Left renal cortex interstitium (tissue), 4 donors: Measurements from ENCODE around the gene ADAMTS17. TPM values are rescaled to one million over a fixed set of nuclear protein-coding genes. Genes with fewer than 3 reads are reported as not detected.

ENCODE experiments used
- DNase-seq, 4 donors: peaks; one replicate each; pipeline ENCODE4 v3.0.0-alpha.2; 2013; ENCODE audit warnings: low read depth in 4 of 4, low spot score in 2 of 4, missing footprints in 1 of 4
- polyA plus RNA-seq, 4 donors: library from polyadenylated mRNA; unstranded; fragments of 120-200 nt; gene quantifications; one replicate each; pipeline ENCODE4 v1.2.1, GENCODE V29; 2013; ENCODE audit not compliant: insufficient read length in 4 of 4

Gene ADAMTS17
- polyA plus RNA-seq, 4 donors = 2.0 to 2.7 (median 2.4) TPM

- DNase-seq = no peak
Measured at GRCh38 chr15:100252779-100253417, 88.9 kb downstream of the ADAMTS17 start.

DNA sequence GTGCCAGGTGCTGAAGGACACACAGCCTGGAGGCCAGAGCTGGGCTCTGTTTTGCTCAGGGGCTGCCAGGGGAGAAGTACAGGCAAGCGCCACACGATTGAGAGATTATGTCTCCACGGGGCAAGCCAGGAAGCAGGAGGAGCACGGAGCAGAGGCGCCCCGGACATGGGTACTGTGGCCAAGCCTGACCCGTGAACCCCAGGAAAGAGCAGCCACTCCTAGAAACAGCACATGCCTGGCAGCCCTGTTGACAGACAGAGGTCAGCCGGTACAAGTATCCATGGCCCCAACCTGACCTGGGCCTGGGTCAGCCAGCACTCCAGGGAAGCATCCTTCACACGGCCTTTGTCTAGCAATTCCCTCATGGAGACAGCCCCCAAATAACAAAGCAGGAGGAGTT, 89.4 kb downstream of the ADAMTS17 start:
- no peak for DNase-seq

DNA sequence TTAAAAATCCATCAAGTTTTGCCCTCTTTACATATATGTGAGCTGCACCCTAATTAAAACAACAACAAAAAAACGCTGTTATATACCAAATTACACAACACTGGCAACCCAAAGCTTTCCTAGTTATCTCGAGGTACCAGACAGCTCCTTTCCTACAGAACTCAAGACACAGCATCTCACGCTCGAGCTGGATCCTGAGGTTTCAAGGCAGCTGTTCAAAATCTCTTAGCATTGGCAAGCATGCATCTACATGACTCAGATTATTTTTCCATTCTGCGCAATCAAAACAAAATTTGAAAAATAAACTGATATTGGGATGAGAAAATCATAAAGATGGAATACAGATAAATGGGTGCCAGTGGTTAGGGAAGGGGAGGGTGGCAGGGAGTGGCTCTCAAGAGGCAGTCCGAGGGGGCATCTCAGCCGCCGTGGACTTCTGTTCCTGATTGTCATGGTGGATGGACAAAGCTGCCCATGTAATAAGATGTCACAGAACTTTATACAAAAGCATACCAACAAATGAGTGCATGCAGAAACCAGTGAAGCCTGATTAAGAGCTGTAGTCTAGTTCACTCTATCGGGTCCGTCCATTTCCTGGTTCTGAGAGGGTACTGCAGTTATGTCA, 91.5 kb downstream of the ADAMTS17 start:
- DNase-seq = no peak

DNA sequence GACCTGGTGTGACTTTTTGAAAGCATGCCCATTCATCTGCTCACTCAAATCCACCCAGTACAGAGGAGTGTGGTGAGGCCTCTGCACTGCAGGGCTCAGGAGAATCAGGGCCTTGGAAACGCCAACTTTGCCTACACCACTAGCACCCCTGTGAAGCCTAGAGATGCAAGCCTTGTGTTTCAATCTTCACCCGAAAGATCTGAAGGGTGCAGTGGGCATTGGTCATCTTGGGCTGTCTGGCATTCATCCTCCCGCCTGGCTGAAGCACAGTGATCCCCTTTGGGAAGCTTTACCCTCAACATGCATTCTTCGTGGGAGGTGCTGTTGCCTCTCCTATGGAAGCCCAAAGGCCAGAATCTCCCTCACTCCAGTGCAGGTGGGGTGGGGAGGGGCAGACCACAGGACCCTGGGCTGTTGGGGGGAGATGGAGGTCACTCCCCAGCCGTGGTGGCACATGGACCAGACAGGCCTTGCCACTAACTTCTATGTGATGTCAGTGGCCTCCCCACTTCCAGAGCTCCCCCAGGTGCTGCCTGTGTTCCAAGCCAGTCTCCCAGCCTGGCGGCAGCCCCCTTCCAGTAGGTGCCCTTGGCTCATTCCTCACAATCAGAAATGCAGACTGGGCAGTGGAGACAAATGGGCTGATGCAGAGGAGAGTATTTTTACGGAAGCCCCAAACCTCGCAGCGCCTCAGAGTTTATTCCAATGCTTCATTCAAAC, 92.5 kb downstream of the ADAMTS17 start:
- no peak for DNase-seq

DNA sequence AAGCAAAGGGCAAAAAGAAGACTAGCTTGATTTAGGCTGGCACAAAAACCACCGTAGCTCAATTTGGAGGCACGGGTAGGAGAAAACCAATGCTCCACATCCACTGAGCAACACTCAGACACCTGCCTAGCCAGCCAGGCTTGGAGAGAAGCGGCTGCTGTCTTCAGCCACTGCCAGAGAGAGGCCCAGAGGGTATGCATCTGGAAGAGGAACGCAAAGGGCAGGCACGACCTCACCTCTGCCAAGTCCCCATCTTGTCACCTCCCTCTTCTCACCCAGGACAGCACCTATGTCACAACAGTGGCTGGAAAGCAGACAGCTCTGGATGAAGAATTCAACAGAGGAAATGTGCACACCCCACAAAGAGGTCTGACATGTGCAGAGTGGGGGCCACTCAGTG, 93.5 kb downstream of the ADAMTS17 start:
- DNase-seq = no peak

DNA sequence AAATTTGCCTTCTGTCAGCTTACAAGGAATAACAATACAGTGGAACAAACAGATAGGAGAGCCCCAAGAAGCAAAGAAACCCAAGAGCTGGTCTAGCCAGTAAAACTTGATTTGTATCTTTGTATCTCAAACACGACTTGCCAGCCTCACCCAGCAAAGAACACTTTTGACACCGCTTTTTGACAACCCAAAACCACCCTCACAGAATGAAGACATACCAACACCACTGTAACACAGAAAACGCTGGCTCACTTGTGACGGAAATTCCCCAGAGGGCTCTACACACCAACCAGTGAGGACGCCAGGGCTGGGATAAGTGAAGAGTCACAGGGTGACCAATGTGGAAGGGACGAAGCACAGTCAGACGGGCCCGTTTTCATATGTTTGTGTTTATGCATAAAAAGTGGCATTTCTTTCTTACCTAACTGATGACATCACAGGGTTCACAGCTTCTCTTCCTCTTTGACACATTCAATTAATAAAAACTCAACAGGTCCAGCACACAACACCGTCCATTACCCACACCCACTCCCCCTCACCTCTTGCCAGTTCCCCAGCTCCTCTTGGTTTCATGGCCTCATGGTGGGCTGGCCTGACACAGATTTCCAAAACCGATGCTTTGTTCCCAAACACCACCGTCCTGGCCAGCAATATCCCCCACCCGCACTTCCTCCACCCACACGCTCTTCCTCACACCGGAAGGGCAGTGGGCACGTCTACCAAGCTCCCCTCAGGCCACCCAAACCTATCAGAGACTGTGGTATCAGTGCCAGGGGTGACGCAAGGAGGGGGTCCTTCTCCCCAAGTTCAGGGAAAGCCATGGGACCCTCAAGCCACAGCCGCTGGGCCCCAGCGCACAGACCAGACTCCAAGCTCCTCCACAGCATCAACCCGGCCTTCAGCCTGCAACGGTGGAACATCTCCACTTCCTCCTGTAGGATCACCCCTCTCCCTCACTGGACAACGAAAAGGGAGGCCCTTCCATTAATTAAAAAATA, 94.2 kb downstream of the ADAMTS17 start:
- DNase-seq = no peak

DNA sequence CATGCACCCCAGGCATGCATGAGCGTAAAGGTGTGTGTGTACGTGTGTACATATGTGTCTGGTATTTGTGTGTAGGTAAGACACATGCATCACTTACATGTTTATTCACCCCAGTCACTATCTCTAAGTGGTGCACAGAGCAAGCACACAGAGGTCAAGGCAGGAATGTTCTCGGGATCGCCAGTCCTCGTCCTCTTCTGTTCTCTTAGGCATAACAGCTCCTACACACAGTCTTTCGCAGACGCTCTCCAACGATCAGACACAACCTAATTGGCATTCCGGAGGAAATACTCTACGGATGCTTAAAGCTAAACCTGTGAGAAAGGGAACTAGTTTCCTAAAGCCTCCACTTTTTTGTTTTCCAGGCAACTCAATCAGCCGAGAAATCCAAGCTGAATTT, 95.9 kb downstream of the ADAMTS17 start:
- no peak for DNase-seq

DNA sequence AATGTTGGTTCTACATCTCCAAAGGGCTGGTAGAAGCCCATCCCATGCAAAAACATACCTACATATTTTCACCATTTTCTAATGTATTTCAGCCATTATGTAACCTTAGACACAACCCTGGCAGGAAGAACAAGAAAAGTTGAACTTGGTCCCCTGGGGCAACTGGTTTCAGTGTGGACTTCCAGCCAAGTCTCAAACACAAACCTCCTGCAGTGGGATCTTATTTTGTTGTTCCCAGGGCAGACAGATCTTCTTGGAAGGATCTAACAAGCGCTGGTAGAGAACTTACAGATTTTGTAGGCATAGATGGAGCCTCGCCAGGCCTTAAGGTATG, 96.3 kb downstream of the ADAMTS17 start:
- DNase-seq = no peak

- no peak for DNase-seq
Measured at GRCh38 chr15:100244796-100245486, 96.8 kb downstream of the ADAMTS17 start.

- no peak for DNase-seq
Measured at GRCh38 chr15:100242989-100243388, 98.8 kb downstream of the ADAMTS17 start.

GRCh38 chr15:100241572-100242482, 99.9 kb downstream of the ADAMTS17 start:
- no peak for DNase-seq

GRCh38 chr15:100236981-100237720, 104.6 kb downstream of the ADAMTS17 start:
- no peak for DNase-seq

DNA sequence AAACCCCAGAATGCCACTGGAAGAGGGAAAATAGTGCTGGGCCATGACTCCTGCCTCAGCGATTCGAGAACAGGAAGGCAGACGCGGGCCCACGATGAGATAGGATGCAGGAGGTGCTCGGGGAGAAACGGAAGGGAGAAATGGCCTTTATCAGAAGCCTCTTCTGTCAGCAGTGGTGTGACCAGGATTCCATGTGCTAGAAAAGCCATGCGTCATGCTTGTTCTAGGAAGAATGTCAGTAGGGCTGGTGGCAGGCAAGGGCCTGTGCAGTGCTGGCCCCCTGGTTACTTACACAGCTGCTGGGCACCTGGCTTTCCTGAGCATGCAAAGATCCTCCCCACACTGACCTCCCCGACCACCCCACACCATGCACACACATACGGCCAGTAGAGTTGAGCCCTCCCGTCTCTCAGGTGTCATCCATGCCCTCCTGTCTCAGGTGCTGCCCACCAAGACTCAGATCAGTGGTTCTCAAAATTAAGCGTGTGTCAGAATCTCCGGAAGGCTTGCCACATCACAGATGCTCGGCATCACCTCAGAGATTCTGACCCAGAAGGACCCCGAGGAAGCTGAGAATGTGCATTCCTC, 106.7 kb downstream of the ADAMTS17 start:
- no peak for DNase-seq

DNA sequence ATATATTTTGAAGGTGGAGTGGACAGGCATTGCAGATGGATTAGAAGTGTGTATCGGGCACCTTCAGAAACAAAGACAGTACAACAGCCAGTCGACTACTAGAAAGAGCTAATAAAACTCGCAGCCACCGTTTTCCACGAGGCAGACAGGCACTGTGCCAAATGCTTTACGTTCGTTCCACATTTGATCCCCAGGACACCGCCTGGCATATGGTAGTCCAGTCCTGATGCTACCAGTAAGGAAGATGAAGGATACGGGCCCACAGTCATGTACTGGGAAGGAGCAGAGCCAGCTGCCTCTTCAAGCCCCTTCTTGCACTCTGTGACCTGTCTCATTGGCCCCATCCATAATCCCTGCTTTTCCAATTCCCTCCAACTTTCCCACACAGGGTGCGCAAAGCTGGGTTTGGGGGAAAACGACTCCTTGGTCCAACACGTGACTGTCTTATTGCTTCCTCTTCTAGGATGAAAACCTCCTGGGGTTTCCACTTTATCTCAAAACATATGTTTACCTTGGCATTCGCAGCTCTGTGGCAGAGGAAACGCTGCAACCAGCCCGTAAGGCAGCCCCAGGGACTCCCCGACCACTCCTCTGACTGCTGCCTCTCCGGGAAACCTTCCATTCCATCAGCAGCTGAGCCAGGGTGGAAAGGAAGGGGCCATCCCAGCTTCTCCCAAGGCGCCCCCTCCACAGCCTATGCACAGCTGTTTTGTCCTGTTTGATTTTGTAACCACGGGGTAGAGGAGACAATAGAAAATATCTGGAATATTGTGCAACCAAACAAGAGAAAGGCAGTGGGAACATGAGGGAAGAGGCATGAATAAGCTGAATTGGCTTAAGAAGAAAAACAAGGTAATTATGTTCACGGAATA, 107.4 kb downstream of the ADAMTS17 start:
- no peak for DNase-seq

DNA sequence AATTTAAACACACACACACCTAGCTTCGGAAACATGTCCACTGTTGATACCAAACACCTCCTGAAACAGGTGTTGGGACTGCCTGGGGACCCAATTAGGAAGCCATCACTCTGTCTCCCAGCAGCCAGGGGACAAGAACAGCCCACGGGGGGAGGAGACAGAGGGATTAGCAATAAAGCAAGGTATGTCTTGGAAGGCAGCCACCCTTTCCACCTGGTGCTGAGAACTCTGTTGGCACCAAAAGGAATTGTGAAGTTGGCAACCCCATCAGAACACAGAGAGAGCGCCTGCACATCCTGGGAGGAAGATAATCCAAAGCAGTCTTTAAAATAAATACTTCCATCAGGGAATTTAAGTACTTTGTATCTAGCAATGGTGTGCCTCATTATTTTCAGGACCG, 111.0 kb downstream of the ADAMTS17 start:
- no peak for DNase-seq

DNA sequence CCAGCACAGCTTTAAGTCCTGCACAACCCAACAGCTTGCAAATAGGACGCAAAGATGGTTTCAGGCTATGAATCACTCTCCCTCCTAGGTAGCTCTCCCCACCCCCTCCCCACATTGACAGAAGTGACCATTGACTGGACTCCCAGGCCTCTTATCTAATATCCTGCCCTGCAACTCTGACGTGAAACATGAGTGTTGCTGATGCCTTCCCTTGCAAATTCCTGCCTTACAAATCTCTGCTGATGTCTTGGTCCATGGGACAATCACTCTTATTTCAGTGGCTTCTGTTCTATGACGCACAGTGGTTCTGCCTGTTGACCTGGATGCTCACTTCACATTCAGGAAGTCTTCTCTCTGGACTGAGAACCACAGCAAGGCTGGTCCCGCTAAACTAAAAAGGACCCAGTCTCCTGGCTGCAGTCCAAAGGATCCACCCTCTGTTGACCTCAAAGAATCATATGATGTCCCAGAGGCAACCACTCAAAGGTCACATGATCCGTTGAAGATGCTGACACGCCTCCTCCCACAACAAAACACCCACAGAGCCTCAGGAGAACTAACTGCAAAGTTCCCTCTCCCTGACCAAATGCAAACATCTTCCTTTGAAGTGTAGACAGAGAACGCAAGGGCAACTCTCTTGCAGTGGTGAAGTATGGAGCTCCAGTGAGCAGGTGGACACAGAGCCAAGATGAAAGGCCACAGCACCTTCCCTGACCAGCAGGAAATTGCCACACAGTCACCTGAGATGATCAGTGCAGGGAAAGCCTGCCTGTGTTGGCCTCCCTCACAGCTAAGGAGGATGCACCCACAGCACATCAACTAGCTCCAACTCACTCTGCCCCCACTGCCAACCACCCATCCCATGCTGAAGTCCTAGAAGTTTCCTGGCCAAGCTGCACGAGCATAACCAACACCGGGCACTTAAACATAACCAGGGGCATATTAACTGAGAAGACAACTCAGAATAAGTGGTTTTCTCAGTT, 112.3 kb downstream of the ADAMTS17 start:
- no peak for DNase-seq
